HG03460 (cell line): ENCODE results near the gene TUBB2A.
A peak's percentile ranks its signal among the peaks of the same experiment; 100 is the strongest.
"Not testable (repeated sequence)": the region's sequence is repeated elsewhere in the genome, so short reads cannot be mapped to it uniquely, and the experiment has no call there.

Source experiments
- ATAC-seq: cut with Tn5 transposase; IDR thresholded peaks from one replicate; pipeline ENCODE4 v1.9.1; 2021; ENCODE audit not compliant: unreplicated experiment

The TUBB2A gene

GRCh38 chr6:3181105-3181504 is 23.8 kb upstream of the TUBB2A start:
- no peak for ATAC-seq

- ATAC-seq: not testable (repeated sequence)
Measured at GRCh38 chr6:3179945-3180344, 22.6 kb upstream of the TUBB2A start.

GRCh38 chr6:3178666-3179065 is 21.3 kb upstream of the TUBB2A start:
- ATAC-seq: not testable (repeated sequence)

GRCh38 chr6:3176562-3177355 is 19.4 kb upstream of the TUBB2A start:
- ATAC-seq: no peak

- no peak for ATAC-seq
Measured at GRCh38 chr6:3175715-3176402, 18.5 kb upstream of the TUBB2A start.

GRCh38 chr6:3173636-3174089 is 16.3 kb upstream of the TUBB2A start:
- ATAC-seq: not testable (repeated sequence)

- not testable (repeated sequence) for ATAC-seq
Measured at GRCh38 chr6:3172789-3173188, 15.4 kb upstream of the TUBB2A start.

- not testable (repeated sequence) for ATAC-seq
Measured at GRCh38 chr6:3171313-3172175, 14.2 kb upstream of the TUBB2A start.

GRCh38 chr6:3170676-3171075 is 13.3 kb upstream of the TUBB2A start:
- ATAC-seq: not testable (repeated sequence)

- ATAC-seq: not testable (repeated sequence)
Measured at GRCh38 chr6:3168046-3168445, 10.7 kb upstream of the TUBB2A start.

GRCh38 chr6:3166535-3167225 is 9.3 kb upstream of the TUBB2A start:
- ATAC-seq: not testable (repeated sequence)

GRCh38 chr6:3165631-3166534 is 8.5 kb upstream of the TUBB2A start:
- no peak for ATAC-seq

GRCh38 chr6:3164388-3164787 is 7.0 kb upstream of the TUBB2A start:
- ATAC-seq: no peak

- ATAC-seq: peak; percentile 10
Measured at GRCh38 chr6:3163248-3163594, 5.9 kb upstream of the TUBB2A start.

GRCh38 chr6:3162565-3163247 is 5.4 kb upstream of the TUBB2A start:
- peak; percentile 64 for ATAC-seq

GRCh38 chr6:3162067-3162497 is 4.7 kb upstream of the TUBB2A start:
- no peak for ATAC-seq

- no peak for ATAC-seq
Measured at GRCh38 chr6:3159805-3160781, 2.7 kb upstream of the TUBB2A start.
